ENCODE data around the gene VHLL. TPM values are rescaled to one million over a fixed set of nuclear protein-coding genes. Genes with fewer than 3 reads are reported as not detected.

VHLL gene
- polyA plus RNA-seq, 1 of the 3 experiments (the other 2 are of a cell fraction): not detected

GRCh38 chr1:156279837-156280236 is 19.3 kb downstream of the VHLL start (continued):
- TF ChIP-seq ZBTB33 (IDR thresholded peaks at IDR 0.05; ENCODE audit: borderline replicate concordance, low read depth) (no peak), RFX5 (IDR thresholded peaks at IDR 0.05; ENCODE audit: low read length) (no peak), GABPA (IDR thresholded peaks at IDR 0.05; ENCODE audit: low read depth) (no peak), FOSL2 (IDR thresholded peaks at IDR 0.05; ENCODE audit: borderline replicate concordance, low read depth) (no peak), USF1 (IDR thresholded peaks at IDR 0.05; ENCODE audit: borderline replicate concordance, low read depth) (no peak), YY1 (IDR thresholded peaks at IDR 0.05; ENCODE audit: low read depth) (no peak), CHD2 (IDR thresholded peaks at IDR 0.05; ENCODE audit: low read length, partially characterized antibody) (no peak)

- peaks cover 48% of the 10 kb centered on the region for H3K79me2 ChIP-seq (ENCODE audit: insufficient read depth)
- peaks cover 31% of the 10 kb centered on the region for H4K20me1 ChIP-seq (ENCODE audit: insufficient read depth)
- WGBS (ENCODE audit: low lambda C conversion rate): 82% methylated on average over 6 of the region's 6 CpGs
- no peaks in the 10 kb centered on the region for H3K9me3 ChIP-seq
- POLR2A ChIA-PET: interaction anchor here (1.0 kb wide), 1 partner anchor 19 kb away, joined by 3 read pairs; no protein-coding TSS in a partner anchor
- no peak overlapping the region for H3K4me3 ChIP-seq (ENCODE audit: low read depth in 2 of 2, low read length in 1 of 2)
- no peak for TF ChIP-seq RAD21 (IDR thresholded peaks at IDR 0.05; ENCODE audit: low read length)
- no peak for TF ChIP-seq NFIC (IDR thresholded peaks at IDR 0.05; ENCODE audit: borderline replicate concordance)
- no peak for TF ChIP-seq POLR2AphosphoS5 (IDR thresholded peaks at IDR 0.05; ENCODE audit: low read depth, low read length)
- TF ChIP-seq EZH2phosphoT487 (IDR thresholded peaks at IDR 0.05; ENCODE audit: borderline replicate concordance, low read depth): no peak
- TF ChIP-seq ZBTB33 (IDR thresholded peaks at IDR 0.05; ENCODE audit: borderline replicate concordance, low read depth): no peak
- no peak for TF ChIP-seq TCF12 (IDR thresholded peaks at IDR 0.05)
- no peak for TF ChIP-seq TAF1 (IDR thresholded peaks at IDR 0.05; ENCODE audit: borderline replicate concordance, low read depth, low read length)
- no peak for TF ChIP-seq EP300 (IDR thresholded peaks at IDR 0.05; ENCODE audit: borderline replicate concordance in 1 of 2, low read depth in 1 of 2, low read length in 1 of 2)
- TF ChIP-seq FOXJ3 (CRISPR knock-in tag; IDR thresholded peaks at IDR 0.05): no peak
- TF ChIP-seq MAX (IDR thresholded peaks at IDR 0.05; ENCODE audit: low read depth): no peak
- no peak for TF ChIP-seq CTCF (IDR thresholded peaks at IDR 0.05)
- no peak overlapping the region for H3K27ac ChIP-seq (ENCODE audit: low read depth in 2 of 2, low read length in 1 of 2)
- no peak for DNase-seq
- H3K4me2 ChIP-seq: no peak overlapping the region
- no peak overlapping the region for H2AFZ ChIP-seq (ENCODE audit: low read depth)
- H3K9ac ChIP-seq: no peak overlapping the region
- H3F3A ChIP-seq (replicated peaks; ENCODE audit: insufficient read depth): peaks cover 17% of the 10 kb centered on the region
- peaks cover 10 to 11% of the 10 kb centered on the region in 2 experiments; a peak in 2 of 4 replicates for H3K4me1 ChIP-seq (ENCODE audit: control insufficient read depth in 1 of 2, insufficient read depth in 2 of 2, low read depth in 1 of 2, low read length in 1 of 2)
- H3K9me2 ChIP-seq: no peaks in the 10 kb centered on the region
- peaks cover 57 to 68% of the 10 kb centered on the region in 2 experiments for H3K36me3 ChIP-seq (replicated peaks in 1 of 2; ENCODE audit: control insufficient read depth in 1 of 2, insufficient read depth in 2 of 2, low read length in 1 of 2)
- CTCF ChIA-PET: interaction anchor here (1.4 to 1.5 kb wide), 4 partner anchors 17 to 131 kb away, joined by 3 to 5 read pairs (median 3); no protein-coding TSS in a partner anchor
- H3K27me3 ChIP-seq (ENCODE audit: insufficient read depth): no peaks in the 10 kb centered on the region
Observed at GRCh38 chr1:156276966-156277381, 22.1 kb downstream of the VHLL start.
